Measurements from ENCODE around the gene HRH1. TPM values are rescaled to one million over a fixed set of nuclear protein-coding genes. Genes with fewer than 3 reads are reported as not detected.

HRH1 gene
- total and polyA plus RNA-seq, 2 of the 13 experiments (the other 11 are each of a cell fraction or from before 2014, with no cell fraction given) = not detected

GRCh38 chr3:11168881-11169805 lies 14.8 kb downstream of the HRH1 start:
- Histone ChIP-seq H3K27ac (ENCODE audit: extremely low read length, insufficient read depth, low read length) (no peak overlapping the region), H2AFZ (ENCODE audit: low read length) (no peak overlapping the region), H3K4me2 (ENCODE audit: low read depth, low read length) (no peak overlapping the region), H3K79me2 (ENCODE audit: insufficient read depth, low read length) (no peaks in the 10 kb centered on the region), H3K9ac (ENCODE audit: insufficient read depth, low read depth, low read length) (no peak overlapping the region), H4K20me1 (ENCODE audit: insufficient read depth, low read length) (no peaks in the 10 kb centered on the region), H3K4me1 (ENCODE audit: insufficient read depth, low read length) (no peaks in the 10 kb centered on the region), H3K9me3 (ENCODE audit: low read length) (no peaks in the 10 kb centered on the region), H3K36me3 (replicated peaks in 1 of 2; ENCODE audit: control insufficient read depth in 1 of 2, insufficient read depth in 2 of 2, low read length in 2 of 2) (no peaks in the 10 kb centered on the region), H3K27me3 (ENCODE audit: control insufficient read depth in 1 of 2, insufficient read depth in 2 of 2, low read length in 2 of 2) (peaks cover 3 to 54% of the 10 kb centered on the region in 2 experiments; a peak in 4 of 5 replicates), H3K4me3 (replicated peaks in 1 of 3; ENCODE audit: insufficient read depth in 1 of 3, low read depth in 2 of 3, low read length in 3 of 3) (no peak overlapping the region)
- TF ChIP-seq ZBTB43 (CRISPR knock-in tag; conservative IDR thresholded peaks at IDR 0.05) (no peak), IKZF1 (IDR thresholded peaks at IDR 0.05) (no peak), HOXD1 (CRISPR knock-in tag; IDR thresholded peaks at IDR 0.05) (no peak), ZNF879 (CRISPR knock-in tag; IDR thresholded peaks at IDR 0.05) (no peak), PHF5A (CRISPR knock-in tag; IDR thresholded peaks at IDR 0.05; ENCODE audit: low read depth, unreplicated experiment) (no peak), RBM39 (IDR thresholded peaks at IDR 0.05; ENCODE audit: low read depth, low read length, poor library complexity, severe bottlenecking) (no peak), EP300 (IDR thresholded peaks at IDR 0.05; ENCODE audit: low read depth in 2 of 2, low read length in 2 of 2) (no peak), EP300 (CRISPR knock-in tag; IDR thresholded peaks at IDR 0.05; ENCODE audit: borderline replicate concordance) (no peak), GPN1 (CRISPR knock-in tag; IDR thresholded peaks at IDR 0.05; ENCODE audit: borderline replicate concordance) (no peak), NR2F1 (CRISPR knock-in tag; IDR thresholded peaks at IDR 0.05) (no peak), PAWR (CRISPR knock-in tag; IDR thresholded peaks at IDR 0.05; ENCODE audit: borderline replicate concordance) (no peak), CBX5 (CRISPR knock-in tag; IDR thresholded peaks at IDR 0.05; ENCODE audit: borderline replicate concordance) (no peak), ZNF780A (CRISPR knock-in tag; IDR thresholded peaks at IDR 0.05) (no peak), ZNF225 (CRISPR knock-in tag; IDR thresholded peaks at IDR 0.05) (no peak), ZNF720 (CRISPR knock-in tag; IDR thresholded peaks at IDR 0.05) (no peak), SIN3A (IDR thresholded peaks at IDR 0.05; ENCODE audit: borderline replicate concordance, low read depth, low read length) (no peak), ZFP90 (CRISPR knock-in tag; IDR thresholded peaks at IDR 0.05; ENCODE audit: borderline replicate concordance) (no peak), HNF4A (CRISPR knock-in tag; IDR thresholded peaks at IDR 0.05) (no peak), CENPX (CRISPR knock-in tag; IDR thresholded peaks at IDR 0.05) (no peak), SNRNP70 (IDR thresholded peaks at IDR 0.05; ENCODE audit: low read depth, low read length) (no peak)
- ChIA-PET POLR2A (no interaction called here), CTCF (ENCODE audit: low intra/inter-chr PET ratio, low total read pairs) (no interaction called here)
- DNase-seq (ENCODE audit: low spot score) = no peak
- no peak for ATAC-seq
- in situ Hi-C loops (cut with HindIII; ENCODE audit: extremely low pct_ligation_motif_present, low pct_unique_long_range_greater_than_20kb) = no loop called here
- 11% methylated on average over 11 of the region's 13 CpGs for WGBS (ENCODE audit: low lambda C conversion rate)
- BruUV-seq (replicated peaks) = no TSS peak
- intact Hi-C loops (cut with micrococcal nuclease; ENCODE audit: unreplicated experiment) = no loop called here
- no peak for FAIRE-seq
